Prostate gland (tissue), 2 donors: Measurements from ENCODE around the gene CGB3. TPM values are rescaled to one million over a fixed set of nuclear protein-coding genes. Genes with fewer than 3 reads are reported as not detected.
A peak's percentile ranks its signal among the peaks of the same experiment; 100 is the strongest.
"Not testable (repeated sequence)": the region's sequence is repeated elsewhere in the genome, so short reads cannot be mapped to it uniquely, and the experiment has no call there.

Experiments
- DNase-seq: peaks from one replicate; pipeline ENCODE4 v3.0.0-alpha.2; 2019; ENCODE audit warnings: low spot score
- H3K27ac ChIP-seq, 2 donors: fragments of 200-600 bp; sonication (generic); 2 replicates each; pipeline ENCODE4 v1.5.1; 2017 to 2019
- H3K27me3 ChIP-seq: fragments of 200-600 bp; sonication (generic); replicated peaks from 2 replicates; pipeline ENCODE4 v1.5.1; 2019; ENCODE audit not compliant: insufficient read depth
- H3K36me3 ChIP-seq, 2 donors: fragments of 200-600 bp; sonication (generic); 1 replicate in 1 of 2; 2 replicates in 1 of 2; pipeline versions ENCODE4 v1.5.1 to v1.8.1; 2017 to 2019
- H3K4me1 ChIP-seq: fragments of 200-600 bp; sonication (generic); replicated peaks from 2 replicates; pipeline ENCODE4 v1.5.1; 2019
- H3K4me3 ChIP-seq, 2 donors: fragments of 200-600 bp; sonication (generic); 2 replicates each; pipeline ENCODE4 v1.5.1; 2017 to 2019
- H3K9me3 ChIP-seq: fragments of 200-600 bp; sonication (generic); 2 replicates; pipeline ENCODE4 v1.5.1; 2017
- POLR2A ChIP-seq: fragments of 450-650 bp; IDR thresholded peaks from one replicate; pipeline ENCODE4 v1.6.1; 2016; ENCODE audit warnings: antibody characterized with exemption, mild to moderate bottlenecking
- POLR2AphosphoS5 ChIP-seq: sonication (generic); formaldehyde crosslinking; IDR thresholded peaks from one replicate; pipeline ENCODE4 v1.6.1; 2017; ENCODE audit warnings: antibody characterized with exemption
- WGBS: methylation state at CpG from one replicate; pipeline ENCODE4 v1.1.5; 2018; 5-methylcytosine and 5-hydroxymethylcytosine counted together
- intact Hi-C: fragments of 100-400 bp; cut with DNase I; formaldehyde crosslinking; loops from one replicate; pipeline ENCODE4 v1.14.2; 2022
- total RNA-seq, 2 donors: library from RNA; depleted of rRNA; stranded (reverse); fragments of >200 nt; gene quantifications; one replicate each; pipeline ENCODE4 v1.1.0, GENCODE V29; 2016
- TF ChIP-seq, protein P1 (sequence below), 4 experiments: fragments of 200-600 bp in 2 of 4; fragments of 450-650 bp in 2 of 4; sonication (generic) in 2 of 4; IDR thresholded peaks; 1 replicate in 3 of 4; 2 replicates in 1 of 4; pipeline ENCODE4 v1.5.1; 2016 to 2019; ENCODE audit warnings: antibody characterized with exemption in 4 of 4, mild to moderate bottlenecking in 2 of 4, moderate library complexity in 2 of 4

Gene CGB3
- total RNA-seq, 2 donors from 2014 or later, result not detected

DNA sequence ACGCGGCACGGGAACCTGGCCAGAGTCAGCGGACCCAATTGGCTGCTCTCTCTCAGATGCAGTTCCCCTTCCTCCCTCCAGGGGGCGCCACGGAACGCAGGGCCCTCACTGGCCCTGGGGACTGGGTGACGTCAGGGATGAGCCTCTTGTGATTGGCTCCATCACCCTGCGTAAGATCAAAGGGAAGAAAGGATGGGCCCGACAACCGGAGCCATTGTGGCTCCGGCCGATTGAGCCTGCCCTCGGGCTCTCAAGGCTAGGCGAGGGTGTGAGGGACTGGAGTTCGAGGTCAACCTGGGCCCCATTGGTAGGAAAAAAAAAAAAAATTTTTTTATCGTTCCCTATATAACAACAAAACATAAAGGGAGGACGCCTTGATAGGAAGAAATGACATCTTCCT is 12.7 kb upstream of the CGB3 start, which contains the start of gene CGB1:
TSS of gene CGB1 (minus strand) at position 81 of the 400 bp plus-strand sequence. CDS start 184 bp downstream, outside the sequence.
- H3K9me3 ChIP-seq, H3K36me3 ChIP-seq, H3K4me3 ChIP-seq, intact Hi-C loops, H3K4me1 ChIP-seq, H3K27me3 ChIP-seq, H3K27ac ChIP-seq, DNase-seq: not testable (repeated sequence)
- TF ChIP-seq, protein P1, sequence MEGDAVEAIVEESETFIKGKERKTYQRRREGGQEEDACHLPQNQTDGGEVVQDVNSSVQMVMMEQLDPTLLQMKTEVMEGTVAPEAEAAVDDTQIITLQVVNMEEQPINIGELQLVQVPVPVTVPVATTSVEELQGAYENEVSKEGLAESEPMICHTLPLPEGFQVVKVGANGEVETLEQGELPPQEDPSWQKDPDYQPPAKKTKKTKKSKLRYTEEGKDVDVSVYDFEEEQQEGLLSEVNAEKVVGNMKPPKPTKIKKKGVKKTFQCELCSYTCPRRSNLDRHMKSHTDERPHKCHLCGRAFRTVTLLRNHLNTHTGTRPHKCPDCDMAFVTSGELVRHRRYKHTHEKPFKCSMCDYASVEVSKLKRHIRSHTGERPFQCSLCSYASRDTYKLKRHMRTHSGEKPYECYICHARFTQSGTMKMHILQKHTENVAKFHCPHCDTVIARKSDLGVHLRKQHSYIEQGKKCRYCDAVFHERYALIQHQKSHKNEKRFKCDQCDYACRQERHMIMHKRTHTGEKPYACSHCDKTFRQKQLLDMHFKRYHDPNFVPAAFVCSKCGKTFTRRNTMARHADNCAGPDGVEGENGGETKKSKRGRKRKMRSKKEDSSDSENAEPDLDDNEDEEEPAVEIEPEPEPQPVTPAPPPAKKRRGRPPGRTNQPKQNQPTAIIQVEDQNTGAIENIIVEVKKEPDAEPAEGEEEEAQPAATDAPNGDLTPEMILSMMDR (IDR thresholded peaks at IDR 0.05), result peak in 1 of 4 experiments; percentile 11
- 68% methylated on average over 18 of the region's 18 CpGs for WGBS

DNA sequence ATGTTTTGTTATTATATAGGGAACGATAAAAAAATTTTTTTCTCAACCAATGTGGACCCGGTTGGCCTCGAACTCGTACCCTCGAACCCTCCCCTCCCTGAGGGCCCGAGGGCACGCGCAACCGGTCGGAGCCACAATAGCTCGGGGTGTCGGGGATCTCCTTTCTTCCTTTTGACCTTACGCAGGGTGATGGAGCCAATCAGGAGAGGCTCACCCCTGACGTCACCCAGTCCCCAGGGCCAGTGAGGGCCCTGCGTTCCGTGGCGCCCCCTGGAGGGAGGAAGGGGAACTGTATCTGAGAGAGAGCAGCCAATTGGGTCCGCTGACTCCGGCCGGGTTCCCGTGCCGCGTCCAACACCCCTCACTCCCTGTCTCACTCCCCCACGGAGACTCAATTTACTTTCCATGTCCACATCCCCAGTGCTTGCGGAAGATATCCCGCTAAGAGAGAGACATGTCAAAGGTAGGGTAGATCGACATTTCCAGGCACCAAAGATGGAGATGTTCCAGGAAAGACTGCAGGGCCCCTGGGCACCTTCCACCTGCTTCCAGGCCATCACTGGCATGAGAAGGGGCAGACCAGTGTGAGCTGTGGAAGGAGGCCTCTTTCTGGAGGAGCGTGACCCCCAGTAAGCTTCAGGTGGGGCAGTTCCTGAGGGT is 7.6 kb upstream of the CGB3 start, which contains the start of gene CGB2:
TSS of gene CGB2 (plus strand) at position 249 of the 660 bp plus-strand sequence. CDS start at position 455, 206 bp downstream.
- H3K27ac ChIP-seq, intact Hi-C loops, H3K4me1 ChIP-seq, H3K36me3 ChIP-seq, DNase-seq, H3K4me3 ChIP-seq, H3K9me3 ChIP-seq, H3K27me3 ChIP-seq: not testable (repeated sequence)
- WGBS, result 25% methylated on average over 28 of the region's 28 CpGs

DNA sequence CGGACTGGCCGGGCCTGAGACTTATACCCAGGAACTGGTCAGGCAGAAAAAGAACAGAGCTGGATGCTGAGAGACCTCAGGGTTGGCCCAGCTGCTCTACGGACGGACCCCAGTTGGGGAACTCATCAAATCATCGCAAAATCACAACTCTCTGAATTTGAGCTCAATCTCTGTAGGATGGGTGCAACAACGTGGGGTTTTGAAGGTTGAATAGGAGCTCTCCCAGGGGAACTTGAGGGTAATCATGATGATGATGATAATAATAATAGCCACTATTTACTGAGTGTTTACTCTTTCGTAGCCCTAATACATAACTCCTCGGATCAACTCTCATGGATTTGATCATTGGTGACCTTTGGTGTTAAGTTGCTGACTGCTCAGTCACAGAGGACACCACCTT is 6.2 kb upstream of the CGB3 start:
- H3K9me3 ChIP-seq, intact Hi-C loops, H3K36me3 ChIP-seq: not testable (repeated sequence)

DNA sequence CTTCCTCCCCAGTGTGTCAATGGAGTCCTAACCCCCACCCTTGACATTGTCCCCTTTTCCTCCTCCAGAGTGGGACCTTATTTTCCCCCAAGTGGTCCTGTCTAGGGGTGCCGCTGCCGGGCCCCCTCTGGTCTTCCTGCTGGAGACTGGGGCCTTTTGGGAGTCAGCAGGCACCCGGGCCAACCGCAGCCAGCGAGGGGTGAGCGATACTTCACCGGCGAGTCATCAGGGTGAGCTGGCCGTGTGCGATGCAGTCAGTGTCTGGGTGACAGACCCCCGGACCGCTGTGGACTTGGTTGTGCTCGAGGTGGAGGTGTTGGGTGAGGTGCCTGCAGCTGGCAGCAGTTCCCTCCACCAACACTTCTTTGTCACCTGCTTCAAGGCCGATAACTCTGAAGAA is 5.6 kb upstream of the CGB3 start:
- H3K36me3 ChIP-seq, H3K4me1 ChIP-seq, intact Hi-C loops, H3K27ac ChIP-seq, DNase-seq, H3K4me3 ChIP-seq, H3K27me3 ChIP-seq, H3K9me3 ChIP-seq: not testable (repeated sequence)
- 90% methylated on average over 12 of the region's 14 CpGs for WGBS

More for the DNA sequence above, 6.2 kb upstream of the CGB3 start:
- not testable (repeated sequence) for DNase-seq, H3K27me3 ChIP-seq, H3K27ac ChIP-seq, H3K4me1 ChIP-seq, H3K4me3 ChIP-seq
- 92% methylated on average over 6 of the region's 8 CpGs for WGBS

DNA sequence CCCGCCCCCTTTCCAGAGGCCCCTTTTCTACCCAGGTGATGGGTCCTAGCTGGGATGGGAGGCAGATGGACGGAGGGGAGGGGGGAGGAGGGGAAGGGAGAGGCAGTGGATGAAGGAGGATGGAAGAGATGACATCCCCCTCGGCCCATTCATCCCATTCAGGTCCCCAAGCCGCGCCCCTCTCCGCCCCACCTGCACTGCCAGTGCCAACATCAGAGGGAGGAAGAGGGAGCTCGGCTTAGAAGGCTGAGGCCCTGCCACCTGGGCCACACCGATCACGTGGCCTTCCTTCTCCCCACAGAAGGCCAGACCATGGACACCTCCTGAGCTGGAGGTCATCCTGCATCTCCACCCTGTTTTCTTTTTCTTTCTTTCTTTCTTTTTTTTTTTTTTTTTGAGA is 4.6 kb upstream of the CGB3 start:
- H3K4me1 ChIP-seq, H3K4me3 ChIP-seq, H3K9me3 ChIP-seq, intact Hi-C loops, H3K27me3 ChIP-seq, H3K36me3 ChIP-seq, DNase-seq, H3K27ac ChIP-seq: not testable (repeated sequence)
- 79% methylated on average over 9 of the region's 9 CpGs for WGBS

DNA sequence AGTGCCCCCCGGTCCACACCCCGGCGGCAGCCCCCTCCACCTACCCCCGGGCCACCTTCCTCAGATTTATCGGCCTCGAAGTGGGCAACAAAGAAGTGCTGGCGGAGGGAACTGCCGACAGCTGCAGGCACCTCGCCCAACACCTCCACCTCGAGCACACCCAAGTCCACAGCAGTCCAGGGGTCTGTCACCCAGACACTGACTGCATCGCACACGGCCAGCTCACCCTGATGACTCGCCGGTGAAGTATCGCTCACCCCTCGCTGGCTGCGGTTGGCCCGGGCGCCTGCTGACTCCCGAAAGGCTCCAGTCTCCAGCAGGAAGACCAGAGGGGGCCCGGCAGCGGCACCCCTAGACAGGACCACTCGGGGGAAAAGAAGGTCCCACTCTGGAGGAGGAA is 1.5 kb upstream of the CGB3 start:
- H3K4me3 ChIP-seq, DNase-seq, intact Hi-C loops, H3K27me3 ChIP-seq, H3K4me1 ChIP-seq, H3K27ac ChIP-seq, H3K9me3 ChIP-seq, H3K36me3 ChIP-seq: not testable (repeated sequence)
- 83% methylated on average over 20 of the region's 23 CpGs for WGBS

DNA sequence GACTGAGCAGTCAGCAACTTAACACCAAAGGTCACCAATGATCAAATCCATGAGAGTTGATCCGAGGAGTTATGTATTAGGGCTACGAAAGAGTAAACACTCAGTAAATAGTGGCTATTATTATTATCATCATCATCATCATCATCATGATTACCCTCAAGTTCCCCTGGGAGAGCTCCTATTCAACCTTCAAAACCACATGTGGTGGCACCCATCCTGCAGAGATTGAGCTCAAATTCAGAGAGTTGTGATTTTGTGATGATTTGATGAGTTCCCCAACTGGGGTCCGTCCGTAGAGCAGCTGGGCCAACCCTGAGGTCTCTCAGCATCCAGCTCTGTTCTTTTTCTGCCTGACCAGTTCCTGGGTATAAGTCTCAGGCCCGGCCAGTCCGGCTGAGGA is 955 bp upstream of the CGB3 start:
- H3K36me3 ChIP-seq, H3K27me3 ChIP-seq, H3K4me1 ChIP-seq, H3K4me3 ChIP-seq, intact Hi-C loops, H3K27ac ChIP-seq, H3K9me3 ChIP-seq, DNase-seq: not testable (repeated sequence)
- 86% methylated on average over 4 of the region's 6 CpGs for WGBS

DNA sequence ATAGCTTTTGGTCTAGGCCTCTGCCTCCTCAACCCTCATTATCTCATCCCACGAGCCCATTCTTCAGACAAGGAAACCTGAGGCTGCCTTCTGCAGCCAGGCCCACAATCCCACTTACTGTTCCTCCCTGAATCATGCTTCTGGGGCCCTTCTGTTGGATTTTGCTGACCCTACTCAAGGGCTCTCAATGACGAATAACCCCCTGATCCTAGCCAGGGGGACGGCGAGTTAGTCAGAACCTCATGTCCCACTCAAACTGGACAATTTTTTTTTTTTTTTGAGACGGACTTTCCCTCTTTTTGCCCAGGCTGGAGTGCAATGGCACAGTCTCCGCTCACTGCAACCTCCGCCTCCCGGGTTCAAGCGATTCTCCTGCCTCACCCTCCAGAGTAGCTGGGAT is 2.0 kb downstream of the CGB3 start:
- Histone ChIP-seq H3K9me3 (no peaks in the 10 kb centered on the region), H3K27ac (no peak overlapping the region), H3K36me3 (no peaks in the 10 kb centered on the region), H3K27me3 (no peaks in the 10 kb centered on the region), H3K4me1 (no peaks in the 10 kb centered on the region), H3K4me3 (no peak overlapping the region)
- WGBS, result 84% methylated on average over 9 of the region's 9 CpGs
- intact Hi-C loops, result no loop called here
- TF ChIP-seq, protein P1 (IDR thresholded peaks at IDR 0.05), result no peak
- TF ChIP-seq POLR2AphosphoS5 (no peak), POLR2A (no peak)
- DNase-seq, result no peak
